NCI-H345 treated with DMSO at 0.1 percent for 48 hours (cell line): ENCODE results near the gene ABLIM1.
A peak's percentile ranks its signal among the peaks of the same experiment; 100 is the strongest.

Source experiments
- DNase-seq: peaks from one replicate; lab custom pipeline; 2025; ENCODE audit not compliant: unreplicated experiment; lab: John Stamatoyannopoulos, UW

The ABLIM1 gene

DNA sequence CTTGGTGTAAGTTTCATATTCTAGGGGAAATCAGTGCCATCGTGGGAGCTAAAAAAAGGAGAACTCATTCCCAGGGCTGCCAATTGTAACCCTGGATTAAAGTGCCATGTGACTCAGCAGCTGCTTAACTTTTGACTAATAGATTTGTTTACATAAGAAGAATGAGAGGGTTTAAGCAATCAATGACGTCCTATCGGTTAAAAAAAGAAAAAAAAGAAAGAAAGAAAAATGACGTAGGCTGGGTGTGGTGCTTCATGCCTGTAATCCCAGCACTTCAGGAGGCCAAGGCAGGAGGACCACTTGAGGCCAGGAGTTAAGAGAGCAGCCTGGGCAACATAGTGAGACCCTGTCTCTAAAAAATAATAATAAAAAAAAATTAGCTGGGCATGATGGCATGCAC lies 137.6 kb downstream of the ABLIM1 start:
- no peak for DNase-seq

DNA sequence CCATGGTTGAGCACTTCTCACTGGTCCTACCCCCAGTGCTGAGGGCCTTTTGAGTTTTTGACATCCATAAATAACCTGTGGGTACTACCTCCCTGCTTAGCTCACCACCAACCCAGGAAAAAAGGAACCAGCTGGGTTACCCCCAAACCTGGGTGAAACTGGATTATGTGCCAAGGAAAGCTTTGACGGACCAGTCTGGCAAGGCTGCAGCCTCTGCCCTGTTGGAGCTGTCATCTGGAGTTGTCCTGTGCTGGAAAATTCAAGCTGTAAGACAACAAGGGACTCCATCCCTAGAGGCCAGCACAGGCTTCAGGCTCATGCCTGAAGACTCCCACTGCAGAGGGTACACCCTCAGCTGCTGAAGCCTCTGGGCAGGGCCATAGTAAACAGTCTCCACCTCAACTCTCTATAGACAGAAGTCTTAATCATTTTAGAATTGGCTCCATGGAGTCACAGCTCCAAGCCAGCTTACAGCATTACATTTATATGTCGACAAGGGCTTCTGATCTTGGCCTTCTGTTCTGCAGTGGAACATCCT lies 138.2 kb downstream of the ABLIM1 start:
- no peak for DNase-seq

DNA sequence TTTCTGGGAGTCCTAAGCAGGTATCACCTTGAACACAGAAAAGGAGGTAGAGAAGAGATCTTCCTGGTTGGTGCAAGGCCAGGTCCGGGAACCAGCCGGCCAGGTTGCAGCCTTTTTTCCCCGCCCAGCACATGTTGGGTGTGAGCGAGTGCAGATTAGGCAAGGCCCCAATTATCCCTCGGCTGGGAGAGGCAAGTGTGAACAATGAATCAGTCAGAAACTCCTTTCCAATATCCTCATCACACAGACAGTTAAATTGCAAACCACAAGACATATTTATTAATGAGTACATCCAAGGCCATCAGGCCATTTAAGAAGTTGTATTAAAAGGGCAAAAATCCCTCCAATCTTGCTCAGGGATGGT lies 138.8 kb downstream of the ABLIM1 start:
- DNase-seq = no peak

DNA sequence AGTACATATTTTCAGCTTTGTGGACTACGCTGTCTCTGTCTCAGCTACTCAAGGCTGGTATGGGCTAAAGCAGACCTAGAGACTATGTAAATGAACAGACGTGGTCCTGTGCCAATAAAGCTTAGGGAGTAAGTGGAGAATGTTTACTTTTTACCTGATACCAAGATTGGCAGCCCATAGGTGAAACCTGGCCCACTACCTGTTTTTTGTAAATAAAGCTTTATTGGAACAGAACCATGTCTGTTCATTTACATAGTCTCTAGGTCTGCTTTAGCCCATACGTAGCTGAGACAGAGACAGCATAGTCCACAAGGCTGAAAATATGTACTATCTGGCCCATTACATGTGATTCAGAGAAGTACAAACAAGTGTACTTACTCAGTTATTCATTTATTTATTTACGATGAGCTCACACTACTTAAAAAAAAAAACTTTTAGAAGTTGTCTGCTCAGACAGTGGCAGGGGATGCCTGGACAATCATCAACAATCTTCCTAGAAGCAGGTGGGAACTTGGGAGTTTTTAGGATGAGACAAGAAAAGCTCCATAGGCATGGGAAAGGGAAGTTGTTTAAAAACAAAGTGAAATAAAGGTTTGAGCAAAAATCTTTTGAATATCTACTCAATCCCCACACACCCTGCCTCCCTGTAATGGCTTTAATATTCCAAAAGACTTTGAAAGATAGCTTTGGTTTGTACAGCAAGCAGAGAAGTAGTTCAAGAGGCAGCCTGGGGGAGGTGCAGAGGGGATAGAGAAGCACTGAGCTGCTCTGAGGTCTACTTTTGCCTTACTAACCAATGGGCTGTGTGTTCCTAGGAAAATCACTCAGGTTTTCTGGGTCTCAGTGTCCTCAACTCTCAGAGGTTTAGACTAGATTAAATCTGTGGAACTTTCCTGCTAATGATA lies 139.4 kb downstream of the ABLIM1 start:
- no peak for DNase-seq

DNA sequence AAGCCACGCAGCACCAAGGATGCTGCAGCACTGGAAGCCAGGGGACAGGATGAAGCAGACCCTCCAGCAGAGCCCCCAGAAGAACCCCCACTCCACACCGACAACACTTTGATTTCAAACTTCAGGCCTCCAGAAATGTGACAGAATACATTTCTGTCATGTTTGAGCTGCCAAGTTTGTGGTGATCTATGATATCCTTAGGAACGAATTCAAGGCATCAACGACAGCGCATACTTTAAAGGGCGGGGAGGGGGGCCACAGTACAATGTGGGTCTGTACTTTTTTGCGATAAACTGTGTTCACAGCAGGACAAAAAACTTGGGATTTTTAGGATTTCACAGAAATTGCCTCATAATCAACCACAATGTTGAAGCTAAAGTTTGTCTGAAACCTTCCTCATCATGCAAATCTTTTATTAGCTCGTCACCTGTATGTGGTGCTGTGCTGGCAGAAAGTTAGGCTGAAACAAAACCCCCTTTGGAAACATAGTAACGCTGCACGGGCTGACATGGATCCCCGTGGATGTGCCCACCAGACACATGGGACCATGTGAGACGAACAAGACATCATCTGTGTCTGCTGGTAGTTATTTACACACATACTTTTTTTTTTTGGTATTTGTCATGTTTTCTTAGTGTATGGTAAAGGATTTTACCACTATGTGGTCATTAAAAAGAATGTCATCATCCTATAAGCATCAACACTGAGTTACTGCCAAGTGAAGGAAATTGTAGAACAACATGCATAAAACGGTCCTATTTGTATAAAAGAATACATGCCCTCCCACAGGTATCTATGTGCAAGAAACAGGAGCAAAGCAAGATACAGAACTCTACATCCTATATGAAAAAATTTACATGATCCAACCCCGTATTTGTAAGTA lies 140.5 kb downstream of the ABLIM1 start:
- DNase-seq = no peak

DNA sequence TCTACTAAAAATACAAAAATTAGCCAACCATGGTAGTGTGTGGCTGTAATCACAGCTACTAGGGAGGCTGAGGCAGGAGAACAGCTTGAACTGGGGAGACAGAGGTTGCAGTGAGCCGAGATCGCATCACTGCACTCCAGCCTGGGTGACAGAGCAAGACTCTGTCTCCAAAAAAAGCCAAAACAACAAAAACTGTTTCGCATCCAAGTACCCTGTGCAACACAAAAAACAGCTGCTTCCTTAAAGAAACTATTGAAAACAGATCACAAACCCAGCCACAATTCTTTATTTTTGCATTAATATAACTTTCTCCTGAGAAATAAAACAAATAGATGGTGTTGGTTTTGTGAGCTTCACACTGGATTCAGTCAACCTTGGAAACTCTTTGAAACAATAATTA lies 141.7 kb downstream of the ABLIM1 start:
- DNase-seq = no peak

DNA sequence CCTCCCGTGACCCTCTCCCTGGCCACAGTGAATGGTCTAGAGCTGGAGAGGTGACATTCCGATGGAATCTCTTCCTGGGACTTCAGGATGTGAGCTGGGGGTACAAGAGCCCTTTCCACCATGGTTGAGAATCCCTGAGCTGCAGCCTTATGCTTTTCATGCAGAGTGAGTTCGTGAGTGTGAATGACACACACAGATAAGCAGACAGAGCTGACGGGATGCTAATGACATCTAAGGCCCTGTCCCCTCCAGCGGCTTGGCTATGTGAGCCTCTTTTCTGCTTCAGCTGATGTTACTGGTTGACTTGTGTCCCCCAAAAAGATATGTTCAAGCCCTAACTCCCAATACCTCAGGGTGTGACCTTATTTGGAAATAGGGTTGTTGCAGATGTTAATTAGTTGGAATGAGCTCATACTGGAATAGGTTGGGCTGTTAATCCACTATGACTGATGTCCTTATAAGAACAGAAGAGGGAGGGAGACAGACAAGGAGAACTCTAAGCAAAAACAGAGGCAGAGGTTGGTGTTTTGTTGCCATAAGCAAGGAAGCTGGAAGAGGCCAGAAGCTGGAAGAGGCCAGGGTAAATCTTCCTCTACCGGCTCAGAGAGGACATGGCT lies 142.7 kb downstream of the ABLIM1 start:
- DNase-seq = no peak

DNA sequence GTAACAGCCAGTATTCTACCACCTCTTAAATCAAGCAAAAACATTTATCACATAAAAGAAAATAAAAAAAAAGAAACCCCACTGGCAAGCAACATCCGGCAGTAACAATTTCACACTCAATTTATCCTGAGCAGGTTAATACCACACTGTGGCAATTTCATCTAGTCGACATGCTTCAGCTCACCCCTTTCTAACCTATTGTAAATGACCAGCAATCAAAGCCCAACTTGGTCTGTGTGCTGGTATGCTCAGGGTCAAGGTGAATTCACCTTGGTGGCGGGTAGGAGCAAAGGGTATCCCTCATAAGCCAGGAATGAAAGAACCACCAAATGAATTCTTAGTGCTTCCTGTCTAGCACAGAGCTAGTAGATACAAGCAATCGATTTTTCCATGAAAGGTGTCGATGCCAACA lies 144.7 kb downstream of the ABLIM1 start:
- DNase-seq = no peak

DNA sequence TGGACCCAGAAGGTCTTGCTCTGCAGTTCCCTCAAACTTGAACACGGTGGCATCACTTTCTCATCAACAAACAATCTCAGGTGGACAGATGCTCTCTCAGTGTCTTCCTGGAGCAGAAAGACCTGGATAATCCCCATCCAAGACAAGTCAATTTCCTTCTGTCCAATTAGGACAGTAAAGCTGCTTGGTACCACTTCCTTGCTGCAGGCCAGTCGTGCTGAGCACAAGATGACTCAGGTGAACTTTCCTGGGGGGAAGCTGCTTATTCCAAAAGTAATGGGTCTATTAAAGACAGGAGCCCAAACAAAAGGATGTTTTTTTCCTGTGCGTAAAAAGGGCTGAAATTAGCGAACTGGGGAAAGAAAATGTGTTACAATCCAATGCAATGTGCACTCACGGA lies 146.2 kb downstream of the ABLIM1 start:
- DNase-seq = no peak

DNA sequence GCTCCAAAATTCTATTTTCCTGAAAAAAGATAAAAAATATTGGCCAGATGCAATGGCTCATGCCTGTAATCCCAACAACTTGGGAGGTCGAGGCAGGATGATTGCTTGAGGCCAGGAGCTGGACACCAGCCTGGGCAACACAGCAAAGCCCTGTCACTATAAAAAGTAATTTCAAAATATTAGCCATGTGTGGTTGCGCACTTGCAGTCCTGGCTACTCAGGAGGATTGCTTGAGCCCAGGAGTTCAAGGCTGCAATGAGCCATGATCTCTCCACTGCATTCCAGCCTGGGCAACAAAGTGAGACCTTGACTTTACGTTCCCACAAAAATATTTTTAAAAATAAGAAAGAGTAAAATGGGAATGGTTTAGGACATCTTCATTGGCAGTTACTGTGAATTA lies 149.7 kb downstream of the ABLIM1 start:
- DNase-seq = no peak

DNA sequence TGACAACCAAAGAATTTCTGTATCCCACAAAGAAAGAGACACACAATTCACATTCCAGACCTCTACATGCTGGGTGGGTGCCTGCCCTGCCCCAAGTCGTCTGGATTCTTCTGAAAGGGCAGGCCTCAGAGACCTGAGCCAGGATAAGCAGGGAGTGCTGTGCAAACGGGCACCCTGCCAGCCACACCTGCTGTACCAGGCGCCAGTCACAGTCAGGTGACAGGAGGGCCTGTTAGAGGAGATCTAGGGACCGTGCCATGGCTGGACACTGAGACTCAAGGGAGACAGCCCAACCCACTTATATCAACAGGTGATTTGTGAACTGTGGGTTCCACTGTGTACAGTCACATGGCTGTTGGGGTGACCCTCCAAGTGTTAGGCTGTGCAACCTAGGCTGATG lies 150.6 kb downstream of the ABLIM1 start:
- peak; percentile 6 for DNase-seq

DNA sequence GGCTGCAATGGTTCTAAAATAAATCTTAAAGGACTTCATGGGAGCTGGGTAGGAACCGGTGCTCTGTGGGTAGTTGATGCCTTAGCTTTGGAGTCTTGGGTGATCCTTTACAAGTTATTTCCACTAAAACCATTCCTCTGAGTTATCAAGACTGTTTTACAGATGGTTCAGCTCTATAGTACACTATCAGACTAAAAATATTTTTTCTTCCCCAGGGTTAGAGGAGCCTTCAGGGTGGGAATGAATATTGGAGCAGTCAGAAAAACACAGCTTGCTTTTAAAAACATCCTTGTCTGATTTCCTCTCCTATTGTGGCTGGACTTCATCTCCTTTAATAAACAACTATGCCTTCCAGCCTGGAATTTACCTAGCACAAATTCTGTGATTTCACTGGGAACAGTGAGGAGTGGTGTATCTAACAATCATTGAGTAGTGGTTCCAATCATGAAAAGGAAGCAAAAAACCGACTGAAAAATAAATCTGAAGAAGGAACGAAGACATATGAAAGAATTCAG lies 151.1 kb downstream of the ABLIM1 start:
- DNase-seq = no peak

DNA sequence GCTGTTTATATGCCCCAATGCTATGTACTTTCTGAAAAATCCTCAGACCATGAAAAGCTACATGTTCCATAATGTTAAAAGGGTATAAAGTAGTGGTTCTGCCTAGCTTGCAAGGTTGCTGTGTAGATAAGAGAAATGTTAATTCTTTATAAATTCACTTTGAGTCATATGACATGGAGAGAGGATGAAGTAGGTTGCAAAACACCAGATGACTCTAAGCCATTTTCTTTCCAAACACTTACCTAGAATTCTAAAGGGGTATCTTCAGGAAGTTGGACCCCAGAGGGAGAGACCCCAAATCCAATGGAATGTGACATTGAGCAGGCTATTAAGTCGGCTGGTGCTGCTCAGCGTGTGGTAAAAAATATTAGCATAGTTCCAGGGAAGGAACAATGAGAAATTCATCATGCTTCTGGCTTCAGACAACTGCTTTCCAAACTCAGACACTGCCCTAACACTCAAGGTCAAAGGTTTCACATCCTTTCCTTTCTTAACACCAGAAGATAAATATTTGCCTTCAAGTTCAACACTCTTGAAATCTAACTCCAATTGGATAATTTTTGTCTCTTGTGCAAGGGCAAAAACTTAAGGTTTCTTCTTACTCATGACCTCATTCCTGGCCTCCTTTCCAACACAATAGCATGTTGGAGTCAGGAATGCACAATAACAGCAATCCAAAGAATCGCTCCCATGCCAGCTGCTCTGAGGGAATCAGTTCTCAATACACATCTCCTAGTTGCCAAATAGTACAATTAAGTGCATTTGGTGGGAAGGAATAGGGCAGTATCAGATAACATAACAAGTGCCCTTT lies 153.1 kb downstream of the ABLIM1 start:
- no peak for DNase-seq

DNA sequence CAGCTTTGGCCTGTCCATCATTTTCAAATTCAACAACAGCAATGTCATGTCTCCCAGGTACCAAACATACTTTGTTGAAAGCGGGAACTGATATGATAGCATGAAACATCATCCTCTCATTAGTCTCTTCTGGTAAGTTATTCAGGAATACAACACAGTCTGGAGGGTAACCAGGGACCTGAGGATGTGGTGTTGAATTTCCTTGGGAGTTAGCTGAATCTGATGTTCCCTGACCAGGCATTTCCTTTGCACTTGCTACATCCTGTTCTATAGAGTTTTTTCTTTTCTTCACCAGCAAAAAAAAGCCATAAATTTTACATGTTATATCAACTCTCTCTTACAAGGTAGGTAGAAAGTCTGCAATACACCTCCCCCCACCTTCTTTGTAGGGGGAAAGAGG lies 156.0 kb downstream of the ABLIM1 start:
- DNase-seq = no peak

DNA sequence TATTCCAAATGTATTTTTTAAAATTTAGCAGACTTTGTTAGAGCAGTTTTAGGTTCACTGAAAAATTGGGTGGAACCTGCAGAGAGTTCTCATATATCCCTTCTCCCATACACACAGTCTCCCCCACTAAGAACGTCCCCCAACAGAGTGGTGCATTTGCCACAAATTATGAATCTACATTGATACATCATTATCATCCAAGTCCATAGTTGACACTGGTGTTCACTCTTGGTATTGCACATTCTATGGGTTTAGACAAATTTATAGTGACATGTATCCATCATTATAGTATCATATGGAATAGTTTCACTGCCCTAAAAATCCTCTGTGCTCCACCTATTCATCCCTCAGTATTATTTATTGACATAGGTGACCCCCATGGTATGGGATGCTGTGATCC lies 156.4 kb downstream of the ABLIM1 start:
- DNase-seq = no peak

DNA sequence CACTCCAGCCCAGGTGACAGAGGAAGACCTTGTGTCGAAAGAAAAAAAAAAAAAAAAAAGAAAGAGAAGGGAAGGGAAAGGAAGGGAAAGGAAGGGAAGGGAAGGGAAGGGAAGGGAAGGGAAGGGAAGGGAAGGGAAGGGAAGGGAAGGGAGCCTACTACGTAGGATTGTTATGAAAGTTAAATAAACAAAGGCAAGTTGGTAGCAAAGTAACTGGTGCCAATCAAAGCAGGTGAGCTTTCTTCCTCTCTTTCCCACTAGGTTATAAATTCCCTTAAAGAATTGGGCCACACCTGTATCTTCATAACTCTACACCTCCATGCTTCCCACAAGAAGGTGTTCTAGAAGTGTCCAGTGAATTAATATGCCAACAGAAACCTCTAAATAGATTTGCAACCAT lies 157.4 kb downstream of the ABLIM1 start:
- DNase-seq = no peak

DNA sequence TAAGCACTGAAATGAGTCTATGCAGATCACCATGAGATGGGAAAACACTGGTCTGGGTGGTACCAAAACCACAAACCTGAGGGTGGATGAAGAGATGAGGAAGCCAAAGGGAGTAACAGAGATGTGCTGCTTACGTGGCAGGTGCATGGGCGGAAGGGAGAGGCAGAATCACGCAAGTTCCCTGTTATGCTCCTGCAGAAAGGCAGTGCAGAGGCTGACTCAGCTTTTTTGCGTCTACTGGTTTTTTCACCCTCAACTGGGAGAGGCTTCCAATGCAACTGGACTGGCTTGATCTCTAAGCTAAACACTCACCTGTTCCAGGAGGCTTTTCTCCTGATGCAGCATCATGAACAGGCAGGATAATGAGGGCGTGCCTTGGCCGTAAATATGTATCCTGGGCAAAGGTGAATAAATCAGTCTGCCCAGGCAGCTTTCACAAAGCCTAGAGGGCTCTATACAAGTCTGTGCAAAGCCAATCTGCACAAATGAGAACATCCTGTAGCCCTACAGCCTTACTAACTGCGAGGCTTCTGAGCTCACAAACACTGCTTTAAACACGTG lies 158.4 kb downstream of the ABLIM1 start:
- DNase-seq = no peak

DNA sequence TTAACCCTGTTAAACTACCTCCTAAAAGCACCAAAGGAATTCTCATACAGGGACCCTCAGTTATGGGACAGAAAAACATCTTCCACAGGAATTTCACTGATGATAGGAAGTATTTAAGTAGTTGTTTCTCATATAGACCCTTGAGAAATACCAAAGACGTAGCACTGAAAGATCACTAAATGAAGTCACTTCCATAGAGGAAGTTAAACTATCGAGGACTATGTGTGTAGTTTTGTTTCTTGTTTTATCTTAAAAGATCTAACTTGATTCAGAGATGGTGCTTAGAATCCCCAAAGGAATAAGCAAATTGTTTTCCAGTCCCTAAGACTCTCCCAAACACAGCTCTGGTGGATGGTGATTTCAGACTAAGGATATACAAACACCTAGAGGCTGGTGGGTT lies 159.0 kb downstream of the ABLIM1 start:
- DNase-seq = no peak

DNA sequence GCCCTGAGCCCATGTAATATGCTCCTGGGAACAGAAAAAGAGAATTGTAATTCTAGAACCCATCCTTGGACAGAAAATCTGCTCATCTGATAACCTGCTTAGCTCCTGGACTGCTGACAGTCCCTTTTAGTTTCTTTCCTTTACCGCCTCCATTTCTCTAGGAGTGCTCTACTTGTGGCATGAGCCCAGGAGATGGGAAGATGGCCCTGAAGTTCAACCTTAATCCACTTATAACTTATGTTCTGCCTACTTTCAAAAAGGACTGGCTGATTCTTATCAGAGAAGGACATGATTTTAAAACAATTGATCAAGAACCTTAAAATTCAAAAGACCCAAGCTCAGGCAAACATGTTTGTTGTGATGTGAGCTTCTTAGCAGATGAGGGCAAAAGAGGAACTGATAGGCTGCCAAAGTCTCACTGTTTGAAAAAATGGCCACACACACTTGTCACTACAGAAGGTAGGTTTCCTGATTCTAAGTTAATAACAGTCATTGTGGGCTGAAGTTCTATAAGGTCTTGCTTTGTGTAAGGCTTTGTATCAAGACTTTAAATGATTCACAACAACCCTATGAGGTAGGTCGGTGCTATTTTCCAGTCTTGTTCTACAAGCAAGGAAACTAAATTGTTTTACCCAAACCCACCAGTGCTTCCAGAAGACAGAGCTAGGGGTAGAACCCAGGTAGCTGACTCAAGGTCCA lies 159.5 kb downstream of the ABLIM1 start:
- DNase-seq = no peak

DNA sequence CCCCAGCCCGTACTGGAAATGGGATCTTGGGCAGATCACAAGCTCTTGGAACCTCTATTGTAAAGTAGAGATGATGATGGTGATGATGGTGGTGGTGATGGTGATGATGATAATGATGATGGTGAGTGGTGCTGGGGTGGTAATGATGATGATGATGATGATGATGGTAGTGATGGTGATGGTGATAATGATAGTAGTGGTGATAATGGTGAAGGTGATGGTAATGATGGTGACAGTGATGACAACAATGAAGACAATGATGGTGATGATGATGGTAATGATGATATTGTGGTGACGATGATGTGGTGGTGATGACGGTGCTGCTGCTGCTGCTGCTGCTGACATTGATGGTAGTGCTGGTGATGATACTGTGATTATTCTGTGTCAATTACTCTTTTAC lies 162.8 kb downstream of the ABLIM1 start:
- DNase-seq = no peak
